ENCODE measurements around the gene ATF7. TPM values are rescaled to one million over a fixed set of nuclear protein-coding genes. Genes with fewer than 3 reads are reported as not detected.
"Not testable (repeated sequence)": the region's sequence is repeated elsewhere in the genome, so short reads cannot be mapped to it uniquely, and the experiment has no call there.

ATF7 gene
- total and polyA plus RNA-seq, 8 donors: 11.6 to 31.5 (median 17.7) TPM

DNA sequence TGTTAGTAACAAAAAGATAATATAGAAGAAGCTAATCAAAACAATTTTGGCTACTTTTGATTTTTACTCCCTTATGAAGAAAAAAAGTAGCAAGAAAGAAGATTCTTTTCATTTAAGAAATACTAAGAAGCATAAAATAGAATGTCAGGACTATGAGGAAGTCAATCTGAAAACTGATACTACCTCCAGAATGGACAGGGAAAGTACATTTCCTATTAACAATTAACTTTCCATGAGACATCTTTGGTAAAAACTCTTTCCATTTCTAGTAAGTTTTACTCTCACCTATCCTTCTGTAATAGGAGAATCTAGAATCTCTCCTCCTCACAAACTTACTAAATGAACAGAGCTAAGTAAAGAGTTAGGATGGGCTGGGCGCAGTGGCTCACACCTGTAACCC is 67.6 kb downstream of the ATF7 start:
- TF ChIP-seq, protein P1, sequence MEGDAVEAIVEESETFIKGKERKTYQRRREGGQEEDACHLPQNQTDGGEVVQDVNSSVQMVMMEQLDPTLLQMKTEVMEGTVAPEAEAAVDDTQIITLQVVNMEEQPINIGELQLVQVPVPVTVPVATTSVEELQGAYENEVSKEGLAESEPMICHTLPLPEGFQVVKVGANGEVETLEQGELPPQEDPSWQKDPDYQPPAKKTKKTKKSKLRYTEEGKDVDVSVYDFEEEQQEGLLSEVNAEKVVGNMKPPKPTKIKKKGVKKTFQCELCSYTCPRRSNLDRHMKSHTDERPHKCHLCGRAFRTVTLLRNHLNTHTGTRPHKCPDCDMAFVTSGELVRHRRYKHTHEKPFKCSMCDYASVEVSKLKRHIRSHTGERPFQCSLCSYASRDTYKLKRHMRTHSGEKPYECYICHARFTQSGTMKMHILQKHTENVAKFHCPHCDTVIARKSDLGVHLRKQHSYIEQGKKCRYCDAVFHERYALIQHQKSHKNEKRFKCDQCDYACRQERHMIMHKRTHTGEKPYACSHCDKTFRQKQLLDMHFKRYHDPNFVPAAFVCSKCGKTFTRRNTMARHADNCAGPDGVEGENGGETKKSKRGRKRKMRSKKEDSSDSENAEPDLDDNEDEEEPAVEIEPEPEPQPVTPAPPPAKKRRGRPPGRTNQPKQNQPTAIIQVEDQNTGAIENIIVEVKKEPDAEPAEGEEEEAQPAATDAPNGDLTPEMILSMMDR (IDR thresholded peaks at IDR 0.05): no peak
- no peak for DNase-seq
- Histone ChIP-seq H3K36me3 (no peaks in the 10 kb centered on the region), H3K4me1 (peaks cover 0 to 11% (median 0%) of the 10 kb centered on the region in 3 donors), H3K4me3 (no peak overlapping the region), H3K9me3 (no peaks in the 10 kb centered on the region), H3K27ac (peak overlapping the region in 2 of 4 donors; percentile 37 to 41), H3K27me3 (no peaks in the 10 kb centered on the region)
- no peak for FAIRE-seq
- intact Hi-C loops (cut with DNase I): loop anchor here in 1 of 3 donors (10.0 kb wide), 1 partner anchor 56 kb away; no protein-coding TSS in a partner anchor
- 91 to 100% methylated on average over 1 of the region's 1 CpG for WGBS, 2 donors
- ATAC-seq: peak in 2 of 4 donors; percentile 40 to 47

DNA sequence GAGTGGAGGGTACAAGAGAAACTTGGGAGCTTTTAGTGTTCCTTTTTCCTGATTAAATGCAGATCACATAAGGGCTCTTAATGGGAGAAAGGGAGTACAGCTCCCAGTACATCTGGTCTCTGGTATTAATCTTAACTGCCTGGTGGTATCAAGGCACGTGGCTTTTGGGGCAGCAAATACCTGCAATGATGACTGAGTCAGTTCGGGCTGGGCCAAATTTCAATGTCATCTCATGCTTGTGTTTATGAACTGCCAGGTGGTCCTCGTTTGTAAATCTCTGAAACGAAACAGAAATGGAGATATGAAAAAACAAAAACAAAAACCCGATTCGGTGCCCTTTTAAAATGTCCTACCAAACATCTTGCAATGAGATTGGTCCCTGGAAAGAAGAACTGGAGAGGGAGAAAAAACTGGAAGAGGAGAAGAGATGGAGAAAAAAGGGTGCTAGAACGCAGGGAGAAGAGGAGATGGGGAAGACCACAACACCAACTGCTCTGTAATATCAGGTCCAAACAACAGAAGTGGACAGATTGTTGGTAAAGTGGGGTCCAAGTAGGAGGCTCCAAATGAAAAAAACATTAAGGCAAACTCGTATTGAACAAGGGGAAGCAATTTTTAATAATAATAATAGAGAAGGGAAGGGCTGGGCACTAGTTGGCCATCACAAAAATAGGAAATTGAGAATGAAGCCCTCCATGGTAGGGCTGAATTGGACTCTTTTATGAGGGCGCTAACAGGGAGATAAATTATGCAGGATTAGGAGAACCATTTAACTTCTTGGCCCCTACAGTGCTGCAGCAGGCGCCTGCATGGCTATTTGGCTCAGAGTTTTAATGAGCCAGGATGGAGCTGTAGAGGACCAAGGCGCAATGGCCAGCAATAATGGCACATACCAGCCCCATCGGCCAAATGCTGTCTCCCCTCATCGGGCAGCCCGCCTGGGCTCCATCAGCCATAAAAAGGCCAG is 73.5 kb downstream of the ATF7 start:
- WGBS, 2 donors: 88 to 93% methylated on average over 13 to 14 of the region's 14 CpGs
- ATAC-seq: no peak
- H3K27me3 ChIP-seq: no peaks in the 10 kb centered on the region
- H3K36me3 ChIP-seq: peaks cover 0 to 21% (median 11%) of the 10 kb centered on the region in 3 donors
- no peak overlapping the region for H3K27ac ChIP-seq
- TF ChIP-seq, protein P1 (IDR thresholded peaks at IDR 0.05): no peak
- DNase-seq: no peak
- no peak for FAIRE-seq
- no peaks in the 10 kb centered on the region for H3K9me3 ChIP-seq
- intact Hi-C loops (cut with DNase I): loop anchor here in 1 of 3 donors (10.0 kb wide), 1 partner anchor 62 kb away; no protein-coding TSS in a partner anchor
- H3K4me1 ChIP-seq: no peaks in the 10 kb centered on the region
- H3K4me3 ChIP-seq: no peak overlapping the region

DNA sequence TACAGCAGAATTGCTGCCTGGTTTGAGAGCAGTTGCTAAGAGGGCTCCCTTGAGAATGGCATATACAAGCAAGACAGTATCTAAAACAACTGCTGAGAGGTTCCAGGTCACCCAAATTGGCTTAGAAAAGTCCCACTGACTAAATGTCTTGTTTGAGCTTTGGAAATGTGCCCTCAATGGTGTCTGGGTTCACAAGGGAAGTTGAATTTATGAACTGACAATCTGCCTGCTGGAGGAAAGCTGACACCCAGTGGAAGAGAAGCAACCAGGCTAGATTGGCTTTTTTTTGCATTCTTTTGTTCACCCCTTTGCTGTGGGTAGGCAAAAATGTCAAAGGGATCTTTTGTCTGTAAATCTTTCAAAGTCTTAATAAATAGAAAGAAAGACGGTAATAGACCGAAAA is 74.3 kb downstream of the ATF7 start:
- no peaks in the 10 kb centered on the region for H3K27me3 ChIP-seq
- WGBS, 2 donors: 96 to 100% methylated on average over 2 of the region's 2 CpGs
- H3K27ac ChIP-seq: no peak overlapping the region
- intact Hi-C loops (cut with DNase I): loop anchor here in 1 of 3 donors (10.0 kb wide), 1 partner anchor 63 kb away; no protein-coding TSS in a partner anchor
- H3K4me1 ChIP-seq: no peaks in the 10 kb centered on the region
- no peak for FAIRE-seq
- peaks cover 0 to 21% (median 11%) of the 10 kb centered on the region in 3 donors for H3K36me3 ChIP-seq
- no peak overlapping the region for H3K4me3 ChIP-seq
- DNase-seq: no peak
- no peaks in the 10 kb centered on the region for H3K9me3 ChIP-seq
- TF ChIP-seq, protein P1 (IDR thresholded peaks at IDR 0.05): no peak
- no peak for ATAC-seq

DNA sequence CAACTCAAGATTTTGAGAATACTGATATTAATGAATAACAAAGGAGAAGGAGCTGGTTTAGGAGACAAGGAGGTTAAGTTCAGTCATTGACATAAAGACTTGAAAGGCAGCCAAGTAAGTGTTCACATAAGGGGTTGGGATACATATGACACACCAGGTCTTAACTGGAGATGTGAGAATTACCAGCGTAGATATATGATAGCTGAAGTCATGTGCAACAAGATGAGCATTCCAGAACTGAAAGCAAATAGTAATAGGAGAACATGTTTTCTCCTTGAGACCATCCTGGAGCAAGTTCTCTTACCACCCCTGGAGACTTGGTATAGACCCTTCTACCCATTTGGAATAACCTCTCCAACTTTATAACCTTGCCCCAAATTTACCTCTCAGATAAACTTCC is 75.6 kb downstream of the ATF7 start:
- WGBS, 2 donors: 93 to 97% methylated on average over 1 of the region's 1 CpG
- Histone ChIP-seq H3K36me3 (peaks cover 0 to 21% (median 11%) of the 10 kb centered on the region in 3 donors), H3K4me3 (no peak overlapping the region), H3K9me3 (no peaks in the 10 kb centered on the region), H3K27me3 (no peaks in the 10 kb centered on the region), H3K27ac (no peak overlapping the region), H3K4me1 (no peaks in the 10 kb centered on the region)
- TF ChIP-seq, protein P1 (IDR thresholded peaks at IDR 0.05): no peak
- FAIRE-seq (no peak), ATAC-seq (no peak), DNase-seq (no peak)
- intact Hi-C loops (cut with DNase I): loop anchor here in 1 of 3 donors (10.0 kb wide), 1 partner anchor 64 kb away; no protein-coding TSS in a partner anchor

DNA sequence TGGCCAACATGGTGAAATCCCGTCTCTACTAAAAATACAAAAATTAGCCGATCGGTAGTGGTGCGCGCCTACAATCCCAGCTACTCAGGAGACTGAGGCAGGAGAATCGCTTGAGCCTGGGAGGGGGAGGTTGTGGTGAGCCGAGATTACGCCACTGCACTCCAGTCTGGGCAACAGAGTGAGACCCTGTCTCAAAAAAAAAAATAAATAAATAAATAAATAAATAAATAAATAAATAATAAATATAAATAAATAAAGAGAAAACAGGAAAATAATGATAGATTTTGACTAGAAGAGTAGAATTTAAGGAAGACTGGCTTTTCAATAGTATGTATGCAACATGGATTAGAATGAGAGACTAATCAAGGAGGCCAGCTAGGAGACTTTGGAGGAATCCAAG is 76.1 kb downstream of the ATF7 start:
- not testable (repeated sequence) for DNase-seq, FAIRE-seq, ATAC-seq, H3K9me3 ChIP-seq, H3K27me3 ChIP-seq, H3K4me3 ChIP-seq, H3K4me1 ChIP-seq, H3K27ac ChIP-seq
- H3K36me3 ChIP-seq: peaks cover 0 to 21% (median 11%) of the 10 kb centered on the region in 3 donors
- intact Hi-C loops (cut with DNase I): loop anchor here in 1 of 3 donors (10.0 kb wide), 1 partner anchor 65 kb away; no protein-coding TSS in a partner anchor
- WGBS, 2 donors: 98 to 99% methylated on average over 8 of the region's 8 CpGs

DNA sequence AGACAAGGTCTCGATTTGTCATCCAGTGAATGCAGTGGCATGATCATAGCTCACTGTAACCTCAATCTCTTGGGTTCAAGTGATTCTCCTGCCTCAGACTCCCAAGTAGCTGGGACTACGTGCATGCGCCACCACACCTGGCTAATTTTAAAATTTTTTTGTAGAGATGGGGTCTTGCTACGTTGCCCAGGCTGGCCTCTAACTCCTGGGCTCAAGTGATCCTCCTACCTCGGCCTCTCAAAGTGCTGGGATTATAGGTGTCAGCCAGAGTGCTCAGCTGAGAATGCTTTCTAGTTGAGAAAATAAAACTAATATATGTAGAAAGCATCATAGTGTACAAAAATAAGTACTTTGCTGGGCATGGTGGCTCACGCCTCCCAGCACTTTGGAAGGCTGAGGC is 77.8 kb downstream of the ATF7 start:
- not testable (repeated sequence) for H3K4me3 ChIP-seq, H3K27me3 ChIP-seq, H3K27ac ChIP-seq, ATAC-seq, FAIRE-seq, H3K4me1 ChIP-seq, DNase-seq, H3K9me3 ChIP-seq
- WGBS, 2 donors: 96 to 98% methylated on average over 6 of the region's 6 CpGs
- intact Hi-C loops (cut with DNase I): loop anchor here in 1 of 3 donors (5.0 kb wide), 1 partner anchor 124 kb away; no protein-coding TSS in a partner anchor
- H3K36me3 ChIP-seq: peaks cover 0 to 21% (median 11%) of the 10 kb centered on the region in 3 donors

All from pancreas (tissue), 10 donors.